ENCODE data around the gene RARRES2.
"Not testable (repeated sequence)": the region's sequence is repeated elsewhere in the genome, so short reads cannot be mapped to it uniquely, and the experiment has no call there.

RARRES2 gene

DNA sequence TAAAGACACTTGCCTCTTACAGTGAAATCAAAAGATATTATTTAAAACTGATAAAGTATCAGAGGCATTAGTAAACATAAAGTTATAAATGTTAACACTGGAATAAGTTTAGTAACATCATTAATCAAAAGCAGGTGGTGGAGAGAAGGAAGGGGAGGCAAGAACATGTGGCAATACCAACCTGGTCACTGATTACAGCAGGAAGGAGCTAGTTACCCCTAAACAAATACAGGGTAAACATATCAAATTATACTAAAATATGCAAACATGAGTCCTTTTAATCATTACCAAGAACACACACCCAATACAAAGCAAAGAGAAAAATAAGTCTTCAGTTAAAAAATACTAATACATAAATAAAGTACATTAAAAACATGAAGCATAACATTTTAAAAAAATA lies 43.5 kb downstream of the RARRES2 start:
- DNase-seq (ENCODE audit: extremely low read depth in 1 of 2, low read depth in 1 of 2) = not testable (repeated sequence)

DNA sequence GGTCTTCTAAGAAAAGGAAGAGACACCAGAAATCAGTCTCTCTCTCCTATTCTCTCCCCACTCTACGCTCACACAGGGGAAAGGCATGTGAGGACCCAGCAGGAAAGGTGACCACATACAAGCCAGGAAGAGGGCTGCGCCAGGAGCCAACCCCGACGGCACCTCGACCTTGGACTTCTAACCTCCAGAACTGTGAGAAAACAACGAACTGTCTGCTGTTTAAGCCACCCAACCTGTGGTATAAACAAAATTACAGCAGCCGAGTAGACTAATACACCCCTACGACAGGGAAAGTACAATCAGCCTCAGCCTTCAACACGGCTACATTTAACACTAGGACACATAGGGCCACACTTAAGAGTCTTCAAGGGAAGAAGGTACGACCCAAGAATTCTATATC lies 44.6 kb downstream of the RARRES2 start:
- not testable (repeated sequence) for DNase-seq (ENCODE audit: extremely low read depth in 1 of 2, low read depth in 1 of 2)

- not testable (repeated sequence) for DNase-seq (ENCODE audit: extremely low read depth in 1 of 2, low read depth in 1 of 2)
Measured at GRCh38 chr7:150295614-150296013, 45.8 kb downstream of the RARRES2 start.

DNA sequence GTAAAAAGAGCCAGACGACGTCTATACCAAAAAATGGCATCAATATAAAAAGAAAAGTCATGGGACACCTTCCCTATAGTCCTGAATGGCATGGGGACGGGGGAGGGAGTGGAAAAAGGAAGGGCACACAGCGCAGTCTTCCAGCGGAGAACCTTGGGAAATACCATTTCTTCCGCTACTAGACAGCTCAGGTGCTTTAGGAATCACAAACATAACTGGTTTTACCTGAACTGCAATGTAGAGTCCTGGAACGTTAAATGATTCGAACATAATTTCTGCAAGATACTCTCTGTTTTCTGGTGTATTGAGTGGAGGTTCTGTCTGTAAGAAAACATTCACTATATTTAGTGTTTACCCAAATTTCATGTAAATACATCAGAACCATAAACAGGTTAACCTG lies 46.4 kb downstream of the RARRES2 start:
- DNase-seq (ENCODE audit: extremely low read depth in 1 of 2, low read depth in 1 of 2) = not testable (repeated sequence)

DNA sequence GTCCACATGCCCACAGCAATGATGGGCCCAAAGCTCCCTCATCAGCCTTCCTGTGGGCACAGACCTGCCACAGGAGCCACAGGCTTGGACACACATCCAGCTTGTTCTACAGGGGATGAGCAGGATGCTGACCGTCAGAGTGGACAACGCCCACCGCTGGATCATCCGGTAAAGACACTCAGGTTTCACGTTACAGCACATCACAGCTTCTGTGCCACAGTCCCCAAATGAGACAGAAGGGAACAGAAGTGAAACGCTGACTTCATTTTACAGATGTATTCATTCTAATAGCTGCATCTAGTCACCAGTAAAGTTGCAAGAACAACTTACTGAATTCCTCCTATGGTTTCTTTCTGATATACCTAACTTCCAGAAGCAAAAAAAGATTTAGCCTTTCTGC lies 51.1 kb downstream of the RARRES2 start:
- not testable (repeated sequence) for DNase-seq (ENCODE audit: extremely low read depth in 1 of 2, low read depth in 1 of 2)

DNA sequence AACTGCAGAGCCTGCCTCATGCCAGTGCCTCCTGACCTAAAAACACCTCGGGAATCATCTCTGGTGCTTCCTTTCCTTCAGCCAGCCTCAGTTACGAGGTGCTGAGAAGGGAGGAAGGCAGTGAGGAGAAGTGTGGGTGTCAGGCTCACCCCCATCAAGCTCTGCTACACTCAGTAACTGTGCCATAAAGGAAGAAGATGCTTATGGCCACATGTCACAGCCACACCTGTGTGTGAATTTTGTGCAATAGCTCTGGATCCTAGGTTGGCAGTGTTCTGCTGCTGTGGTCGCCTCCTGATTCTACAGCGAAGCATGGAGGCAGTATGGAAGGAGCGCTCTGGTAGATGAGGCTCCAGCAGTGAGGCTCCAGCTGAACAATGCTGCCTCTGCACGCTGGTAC lies 52.6 kb downstream of the RARRES2 start:
- not testable (repeated sequence) for DNase-seq (ENCODE audit: extremely low read depth in 1 of 2, low read depth in 1 of 2)

All from activated CD8-positive, alpha-beta memory T cell treated with anti-CD3 and anti-CD28 coated beads for 1 hour (primary cell).